Left renal pelvis (tissue), 4 donors: Measurements from ENCODE around the gene FXYD6. TPM values are rescaled to one million over a fixed set of nuclear protein-coding genes. Genes with fewer than 3 reads are reported as not detected.

Experiments used
- DNase-seq, 4 donors: peaks; one replicate each; pipeline ENCODE4 v3.0.0-alpha.2; 2013; ENCODE audit warnings: low read depth in 4 of 4, low spot score in 3 of 4
- polyA plus RNA-seq, 4 donors: library from polyadenylated mRNA; unstranded; fragments of 120-200 nt; gene quantifications; one replicate each; pipeline ENCODE4 v1.2.1, GENCODE V29; 2013; ENCODE audit not compliant: insufficient read length in 4 of 4

Gene FXYD6
- polyA plus RNA-seq, 4 donors: 99.6 to 132 (median 126) TPM

- peak in 1 of 4 donors; percentile 78 for DNase-seq
Observed at GRCh38 chr11:117833401-117833891, 43.0 kb downstream of the FXYD6 start.

GRCh38 chr11:117832511-117832910 is 43.9 kb downstream of the FXYD6 start:
- DNase-seq: no peak

GRCh38 chr11:117831661-117832415 is 44.6 kb downstream of the FXYD6 start:
- DNase-seq: no peak

- DNase-seq: no peak
Observed at GRCh38 chr11:117830674-117831351, 45.6 kb downstream of the FXYD6 start.

- DNase-seq: no peak
Observed at GRCh38 chr11:117830072-117830471, 46.4 kb downstream of the FXYD6 start.

GRCh38 chr11:117829369-117829725 is 47.1 kb downstream of the FXYD6 start:
- DNase-seq: no peak

- DNase-seq: no peak
Observed at GRCh38 chr11:117828611-117829368, 47.7 kb downstream of the FXYD6 start.

- DNase-seq: no peak
Observed at GRCh38 chr11:117827521-117828511, 48.6 kb downstream of the FXYD6 start.

GRCh38 chr11:117826832-117827231 is 49.6 kb downstream of the FXYD6 start:
- DNase-seq: no peak

GRCh38 chr11:117826190-117826570 is 50.3 kb downstream of the FXYD6 start:
- DNase-seq: no peak

- DNase-seq: no peak
Observed at GRCh38 chr11:117825538-117826189, 50.8 kb downstream of the FXYD6 start.

GRCh38 chr11:117824571-117825537 is 51.6 kb downstream of the FXYD6 start, which contains the start of gene FXYD2:
FXYD2 (minus strand) TSS chr11:117824744; CDS start chr11:117824678, 66 bp downstream.
- DNase-seq: no peak

- no peak for DNase-seq
Observed at GRCh38 chr11:117823946-117824420, 52.5 kb downstream of the FXYD6 start.

GRCh38 chr11:117823294-117823945 is 53.0 kb downstream of the FXYD6 start:
- no peak for DNase-seq

GRCh38 chr11:117822074-117823033 is 54.1 kb downstream of the FXYD6 start:
- no peak for DNase-seq

- DNase-seq: no peak
Observed at GRCh38 chr11:117821431-117821830, 55.0 kb downstream of the FXYD6 start.

- DNase-seq: no peak
Observed at GRCh38 chr11:117820516-117820915, 55.9 kb downstream of the FXYD6 start.
